ENCODE data around the gene ATP6AP1.

Gene ATP6AP1

GRCh38 chrX:154452823-154453222 lies 24.3 kb downstream of the ATP6AP1 start:
- H3K18ac ChIP-seq (ENCODE audit: low read length): no peak overlapping the region
- no peaks in the 10 kb centered on the region for H3K4me1 ChIP-seq (ENCODE audit: control insufficient read depth, low read depth, low read length)
- H4K5ac ChIP-seq (ENCODE audit: low read length): no peak overlapping the region
- H3K56ac ChIP-seq (ENCODE audit: low read length): no peak overlapping the region
- no CpG with 5 or more reads among the region's 9 CpGs for WGBS (ENCODE audit: extremely low coverage, insufficient coverage, low lambda C conversion rate)
- H3K79me1 ChIP-seq (ENCODE audit: low read length): no peaks in the 10 kb centered on the region
- H2BK5ac ChIP-seq (ENCODE audit: low read length): no peak overlapping the region
- no peak overlapping the region for H3K4ac ChIP-seq (ENCODE audit: low read depth, low read length)
- H2BK15ac ChIP-seq (replicated peaks; ENCODE audit: low read depth): no peak overlapping the region
- H3K4me3 ChIP-seq (ENCODE audit: low read length): no peak overlapping the region
- no peak overlapping the region for H3K23ac ChIP-seq (ENCODE audit: low read length)
- H2AK5ac ChIP-seq (ENCODE audit: low read length): no peak overlapping the region
- no peak for DNase-seq
- H4K8ac ChIP-seq (ENCODE audit: low read depth, low read length): no peak overlapping the region
- H3K4me2 ChIP-seq (ENCODE audit: low read length): no peak overlapping the region
- H3K9ac ChIP-seq (ENCODE audit: low read length): no peak overlapping the region
- H3K27me3 ChIP-seq (ENCODE audit: insufficient read depth, low read length, poor library complexity): no peaks in the 10 kb centered on the region
- H3K27ac ChIP-seq (ENCODE audit: low read depth, low read length): no peak overlapping the region
- H2BK120ac ChIP-seq (ENCODE audit: low read depth, low read length): no peak overlapping the region
- H3K36me3 ChIP-seq (ENCODE audit: control insufficient read depth, insufficient read depth, low read length): no peaks in the 10 kb centered on the region
- no peaks in the 10 kb centered on the region for H3K79me2 ChIP-seq (ENCODE audit: control insufficient read depth, insufficient read depth, low read length)

GRCh38 chrX:154457491-154458115 lies 29.1 kb downstream of the ATP6AP1 start:
- Histone ChIP-seq H4K8ac (ENCODE audit: low read depth, low read length) (no peak overlapping the region), H3K79me1 (ENCODE audit: low read length) (no peaks in the 10 kb centered on the region), H3K4me2 (ENCODE audit: low read length) (no peak overlapping the region), H2BK15ac (replicated peaks; ENCODE audit: low read depth) (no peak overlapping the region), H3K4me1 (ENCODE audit: control insufficient read depth, low read depth, low read length) (no peaks in the 10 kb centered on the region), H3K27me3 (ENCODE audit: insufficient read depth, low read length, poor library complexity) (no peaks in the 10 kb centered on the region), H3K36me3 (ENCODE audit: control insufficient read depth, insufficient read depth, low read length) (no peaks in the 10 kb centered on the region), H3K56ac (ENCODE audit: low read length) (peak overlapping the region; percentile 73), H3K79me2 (ENCODE audit: control insufficient read depth, insufficient read depth, low read length) (no peaks in the 10 kb centered on the region), H2BK5ac (ENCODE audit: low read length) (no peak overlapping the region), H3K23ac (ENCODE audit: low read length) (no peak overlapping the region), H3K4ac (ENCODE audit: low read depth, low read length) (no peak overlapping the region), H3K9ac (ENCODE audit: low read length) (no peak overlapping the region), H3K4me3 (ENCODE audit: low read length) (no peak overlapping the region), H4K5ac (ENCODE audit: low read length) (no peak overlapping the region), H2AK5ac (ENCODE audit: low read length) (no peak overlapping the region), H3K27ac (ENCODE audit: low read depth, low read length) (no peak overlapping the region), H2BK120ac (ENCODE audit: low read depth, low read length) (no peak overlapping the region), H3K18ac (ENCODE audit: low read length) (no peak overlapping the region)
- DNase-seq: peak; percentile 51
- WGBS (ENCODE audit: extremely low coverage, insufficient coverage, low lambda C conversion rate): no CpG with 5 or more reads among the region's 65 CpGs

- Histone ChIP-seq H3K23ac (ENCODE audit: low read length) (no peak within 1 kb of the TSS), H3K79me1 (ENCODE audit: low read length) (no peaks in the 10 kb centered on the region), H4K5ac (ENCODE audit: low read length) (no peak within 1 kb of the TSS), H3K4me1 (ENCODE audit: control insufficient read depth, low read depth, low read length) (no peaks in the 10 kb centered on the region), H2BK5ac (ENCODE audit: low read length) (no peak within 1 kb of the TSS), H4K8ac (ENCODE audit: low read depth, low read length) (no peak within 1 kb of the TSS), H2BK15ac (replicated peaks; ENCODE audit: low read depth) (no peak within 1 kb of the TSS), H3K79me2 (ENCODE audit: control insufficient read depth, insufficient read depth, low read length) (no peaks in the 10 kb centered on the region), H3K4me3 (ENCODE audit: low read length) (peak within 1 kb of the TSS; percentile 30), H3K36me3 (ENCODE audit: control insufficient read depth, insufficient read depth, low read length) (no peaks in the 10 kb centered on the region), H2AK5ac (ENCODE audit: low read length) (no peak within 1 kb of the TSS), H3K27ac (ENCODE audit: low read depth, low read length) (no peak within 1 kb of the TSS), H3K27me3 (ENCODE audit: insufficient read depth, low read length, poor library complexity) (no peaks in the 10 kb centered on the region), H3K9ac (ENCODE audit: low read length) (peak within 1 kb of the TSS; percentile 70), H3K4me2 (ENCODE audit: low read length) (peak within 1 kb of the TSS; percentile 50), H3K18ac (ENCODE audit: low read length) (peak within 1 kb of the TSS; percentile 33), H3K4ac (ENCODE audit: low read depth, low read length) (no peak within 1 kb of the TSS), H2BK120ac (ENCODE audit: low read depth, low read length) (no peak within 1 kb of the TSS), H3K56ac (ENCODE audit: low read length) (peak within 1 kb of the TSS; percentile 85)
- WGBS (ENCODE audit: extremely low coverage, insufficient coverage, low lambda C conversion rate): no CpG with 5 or more reads among the region's 88 CpGs
- peak; percentile 29 for DNase-seq
Measured at GRCh38 chrX:154458116-154458953, 29.9 kb downstream of the ATP6AP1 start, which contains the start of gene PLXNA3. Gene PLXNA3 (plus strand): TSS chrX:154458281. CDS start chrX:154460184, 1,903 bp downstream.

- H3K4me1 ChIP-seq (ENCODE audit: control insufficient read depth, low read depth, low read length): no peaks in the 10 kb centered on the region
- no peak overlapping the region for H3K18ac ChIP-seq (ENCODE audit: low read length)
- H4K5ac ChIP-seq (ENCODE audit: low read length): no peak overlapping the region
- peak; percentile 16 for DNase-seq
- peak overlapping the region; percentile 70 for H3K9ac ChIP-seq (ENCODE audit: low read length)
- H3K36me3 ChIP-seq (ENCODE audit: control insufficient read depth, insufficient read depth, low read length): no peaks in the 10 kb centered on the region
- no peaks in the 10 kb centered on the region for H3K79me2 ChIP-seq (ENCODE audit: control insufficient read depth, insufficient read depth, low read length)
- no CpG with 5 or more reads among the region's 15 CpGs for WGBS (ENCODE audit: extremely low coverage, insufficient coverage, low lambda C conversion rate)
- no peaks in the 10 kb centered on the region for H3K27me3 ChIP-seq (ENCODE audit: insufficient read depth, low read length, poor library complexity)
- peak overlapping the region; percentile 50 for H3K4me2 ChIP-seq (ENCODE audit: low read length)
- no peak overlapping the region for H2BK120ac ChIP-seq (ENCODE audit: low read depth, low read length)
- H3K4ac ChIP-seq (ENCODE audit: low read depth, low read length): no peak overlapping the region
- H3K79me1 ChIP-seq (ENCODE audit: low read length): no peaks in the 10 kb centered on the region
- H3K56ac ChIP-seq (ENCODE audit: low read length): peak overlapping the region; percentile 85
- no peak overlapping the region for H2AK5ac ChIP-seq (ENCODE audit: low read length)
- H2BK5ac ChIP-seq (ENCODE audit: low read length): no peak overlapping the region
- no peak overlapping the region for H3K27ac ChIP-seq (ENCODE audit: low read depth, low read length)
- H4K8ac ChIP-seq (ENCODE audit: low read depth, low read length): no peak overlapping the region
- H3K4me3 ChIP-seq (ENCODE audit: low read length): peak overlapping the region; percentile 30
- no peak overlapping the region for H3K23ac ChIP-seq (ENCODE audit: low read length)
- no peak overlapping the region for H2BK15ac ChIP-seq (replicated peaks; ENCODE audit: low read depth)
Measured at GRCh38 chrX:154458954-154459778, 30.7 kb downstream of the ATP6AP1 start.

- no peak overlapping the region for H4K5ac ChIP-seq (ENCODE audit: low read length)
- no peaks in the 10 kb centered on the region for H3K36me3 ChIP-seq (ENCODE audit: control insufficient read depth, insufficient read depth, low read length)
- H4K8ac ChIP-seq (ENCODE audit: low read depth, low read length): no peak overlapping the region
- H3K79me2 ChIP-seq (ENCODE audit: control insufficient read depth, insufficient read depth, low read length): no peaks in the 10 kb centered on the region
- no peak overlapping the region for H3K4me3 ChIP-seq (ENCODE audit: low read length)
- no peak overlapping the region for H2BK15ac ChIP-seq (replicated peaks; ENCODE audit: low read depth)
- H2BK5ac ChIP-seq (ENCODE audit: low read length): no peak overlapping the region
- H3K79me1 ChIP-seq (ENCODE audit: low read length): no peaks in the 10 kb centered on the region
- no peak overlapping the region for H3K23ac ChIP-seq (ENCODE audit: low read length)
- H3K4me2 ChIP-seq (ENCODE audit: low read length): no peak overlapping the region
- no peaks in the 10 kb centered on the region for H3K27me3 ChIP-seq (ENCODE audit: insufficient read depth, low read length, poor library complexity)
- no peak overlapping the region for H2BK120ac ChIP-seq (ENCODE audit: low read depth, low read length)
- H3K4me1 ChIP-seq (ENCODE audit: control insufficient read depth, low read depth, low read length): no peaks in the 10 kb centered on the region
- no peak overlapping the region for H3K9ac ChIP-seq (ENCODE audit: low read length)
- no peak overlapping the region for H3K27ac ChIP-seq (ENCODE audit: low read depth, low read length)
- H3K18ac ChIP-seq (ENCODE audit: low read length): no peak overlapping the region
- no peak overlapping the region for H2AK5ac ChIP-seq (ENCODE audit: low read length)
- DNase-seq: no peak
- H3K4ac ChIP-seq (ENCODE audit: low read depth, low read length): no peak overlapping the region
- WGBS (ENCODE audit: extremely low coverage, insufficient coverage, low lambda C conversion rate): no CpG with 5 or more reads among the region's 14 CpGs
- no peak overlapping the region for H3K56ac ChIP-seq (ENCODE audit: low read length)
Measured at GRCh38 chrX:154459832-154460231, 31.4 kb downstream of the ATP6AP1 start.

Data from mesendoderm (in vitro differentiated cells).